Measurements from ENCODE around the gene ACOXL.

GRCh38 chr2:110931648-110932047 lies 199.3 kb downstream of the ACOXL start:
- TF ChIP-seq CTCF (IDR thresholded peaks at IDR 0.05) (no peak), POLR2A (IDR thresholded peaks at IDR 0.05) (no peak)

All from right lobe of liver (tissue), 4 donors.